ENCODE results near the gene MIXL1.

GRCh38 chr1:226187019-226187322 is 36.5 kb upstream of the MIXL1 start:
- TF ChIP-seq MAX (IDR thresholded peaks at IDR 0.05; ENCODE audit: low read depth, low read length): no peak
- no peak for TF ChIP-seq CTCF (IDR thresholded peaks at IDR 0.05; ENCODE audit: low read depth, low read length)
- no peak for TF ChIP-seq POLR2A (IDR thresholded peaks at IDR 0.05; ENCODE audit: extremely low read depth, insufficient read length)
- no peak for TF ChIP-seq MYC (IDR thresholded peaks at IDR 0.05; ENCODE audit: low read depth, low read length)

Data from NB4 (cell line).